Stimulated activated naive CD8-positive, alpha-beta T cell treated with anti-CD3 and anti-CD28 coated beads, Interleukin-15, amount 100 ng/mL, for 72 hours (primary cell): ENCODE data around the gene NCOA7.

Experiments
- ATAC-seq: fragments of 150-1000 bp; cut with Tn5 transposase; 2 replicates; pipeline ENCODE4 v1.10.0; 2021; ENCODE audit warnings: mild to moderate bottlenecking, moderate library complexity
- DNase-seq, 2 donors: peaks; one replicate each; pipeline ENCODE4 v3.0.0; 2021 to 2022
- H3K27ac Mint-ChIP-seq, 2 donors: one replicate each; pipeline ENCODE4 v1.8.0; 2022; ENCODE audit warnings: mild to moderate bottlenecking in 2 of 2, mixed read lengths in 2 of 2, moderate library complexity in 2 of 2
- H3K27me3 Mint-ChIP-seq: one replicate; pipeline ENCODE4 v1.8.0; 2022; ENCODE audit warnings: mixed read lengths
- H3K4me1 Mint-ChIP-seq: one replicate; pipeline ENCODE4 v1.8.0; 2022; ENCODE audit warnings: mild to moderate bottlenecking, mixed read lengths
- H3K4me3 Mint-ChIP-seq, 2 donors: one replicate each; pipeline ENCODE4 v1.8.0; 2022; ENCODE audit warnings: mild to moderate bottlenecking in 2 of 2, mixed read lengths in 2 of 2, moderate library complexity in 1 of 2
- H3K9me3 Mint-ChIP-seq, 2 donors: one replicate each; pipeline ENCODE4 v1.8.0; 2022; ENCODE audit warnings: mixed read lengths in 2 of 2

The NCOA7 gene, protein sequence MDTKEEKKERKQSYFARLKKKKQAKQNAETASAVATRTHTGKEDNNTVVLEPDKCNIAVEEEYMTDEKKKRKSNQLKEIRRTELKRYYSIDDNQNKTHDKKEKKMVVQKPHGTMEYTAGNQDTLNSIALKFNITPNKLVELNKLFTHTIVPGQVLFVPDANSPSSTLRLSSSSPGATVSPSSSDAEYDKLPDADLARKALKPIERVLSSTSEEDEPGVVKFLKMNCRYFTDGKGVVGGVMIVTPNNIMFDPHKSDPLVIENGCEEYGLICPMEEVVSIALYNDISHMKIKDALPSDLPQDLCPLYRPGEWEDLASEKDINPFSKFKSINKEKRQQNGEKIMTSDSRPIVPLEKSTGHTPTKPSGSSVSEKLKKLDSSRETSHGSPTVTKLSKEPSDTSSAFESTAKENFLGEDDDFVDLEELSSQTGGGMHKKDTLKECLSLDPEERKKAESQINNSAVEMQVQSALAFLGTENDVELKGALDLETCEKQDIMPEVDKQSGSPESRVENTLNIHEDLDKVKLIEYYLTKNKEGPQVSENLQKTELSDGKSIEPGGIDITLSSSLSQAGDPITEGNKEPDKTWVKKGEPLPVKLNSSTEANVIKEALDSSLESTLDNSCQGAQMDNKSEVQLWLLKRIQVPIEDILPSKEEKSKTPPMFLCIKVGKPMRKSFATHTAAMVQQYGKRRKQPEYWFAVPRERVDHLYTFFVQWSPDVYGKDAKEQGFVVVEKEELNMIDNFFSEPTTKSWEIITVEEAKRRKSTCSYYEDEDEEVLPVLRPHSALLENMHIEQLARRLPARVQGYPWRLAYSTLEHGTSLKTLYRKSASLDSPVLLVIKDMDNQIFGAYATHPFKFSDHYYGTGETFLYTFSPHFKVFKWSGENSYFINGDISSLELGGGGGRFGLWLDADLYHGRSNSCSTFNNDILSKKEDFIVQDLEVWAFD

DNA sequence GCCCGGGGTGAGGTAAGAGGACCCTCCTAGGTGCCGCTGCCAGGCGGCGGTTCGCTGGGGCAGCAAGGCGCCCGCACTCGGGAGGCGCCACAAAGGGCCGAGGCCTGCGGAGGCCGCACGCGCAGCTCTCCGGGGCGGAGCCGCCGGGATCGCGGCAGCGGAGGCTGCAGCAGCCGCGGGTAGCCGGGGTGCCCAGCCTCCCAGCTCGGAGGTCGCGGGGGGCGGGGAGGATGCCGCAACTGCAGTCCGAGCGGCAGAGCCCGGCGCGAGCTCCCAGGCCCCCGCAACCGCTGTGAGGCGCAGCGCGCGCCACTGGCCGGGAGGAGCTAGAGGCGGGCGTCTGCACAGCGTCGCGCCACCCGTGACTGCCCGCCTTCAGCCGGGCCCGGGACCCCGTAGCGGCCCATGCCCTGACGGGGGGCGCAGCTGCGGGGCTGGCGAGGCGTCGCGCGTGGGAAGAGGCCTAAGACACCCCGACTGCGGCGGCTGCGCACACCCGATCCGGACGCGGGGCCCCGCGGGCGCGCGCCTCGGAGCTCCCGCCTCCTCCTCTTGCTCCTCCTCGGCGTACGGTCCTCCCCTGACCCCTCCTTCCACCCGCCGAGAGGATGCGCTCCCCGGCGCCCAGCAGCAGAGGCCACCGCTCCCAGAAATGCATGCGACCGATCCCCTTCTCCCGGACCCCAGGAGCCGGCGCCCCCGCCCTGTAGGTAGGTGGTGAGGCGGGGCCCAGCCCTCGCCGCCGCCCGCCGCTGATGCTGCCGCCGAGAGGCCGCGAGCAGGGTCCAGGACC, at the start of gene NCOA7:
Gene NCOA7, plus strand, starts transcription at position 603 of the 793 bp plus-strand sequence. CDS start 24,395 bp downstream, outside the sequence.
- peak within 1 kb of the TSS; percentile 88 to 98 for H3K27ac Mint-ChIP-seq
- H3K4me1 Mint-ChIP-seq: peaks cover 48% of the 10 kb centered on the region
- peak within 1 kb of the TSS; percentile 88 to 91 for H3K4me3 Mint-ChIP-seq
- DNase-seq (peak; percentile 76 to 80), ATAC-seq (peak; percentile 85)
- H3K27me3 Mint-ChIP-seq: no peaks in the 10 kb centered on the region
- H3K9me3 Mint-ChIP-seq: no peaks in the 10 kb centered on the region

GRCh38 chr6:125741336-125741735, 49.4 kb upstream of the NCOA7 start:
- ATAC-seq (peak; percentile 69), DNase-seq (no peak)
- Mint-ChIP-seq H3K4me1 (peaks cover 4% of the 10 kb centered on the region), H3K27ac (no peak overlapping the region), H3K27me3 (peaks cover 39% of the 10 kb centered on the region), H3K9me3 (no peaks in the 10 kb centered on the region), H3K4me3 (no peak overlapping the region)

DNA sequence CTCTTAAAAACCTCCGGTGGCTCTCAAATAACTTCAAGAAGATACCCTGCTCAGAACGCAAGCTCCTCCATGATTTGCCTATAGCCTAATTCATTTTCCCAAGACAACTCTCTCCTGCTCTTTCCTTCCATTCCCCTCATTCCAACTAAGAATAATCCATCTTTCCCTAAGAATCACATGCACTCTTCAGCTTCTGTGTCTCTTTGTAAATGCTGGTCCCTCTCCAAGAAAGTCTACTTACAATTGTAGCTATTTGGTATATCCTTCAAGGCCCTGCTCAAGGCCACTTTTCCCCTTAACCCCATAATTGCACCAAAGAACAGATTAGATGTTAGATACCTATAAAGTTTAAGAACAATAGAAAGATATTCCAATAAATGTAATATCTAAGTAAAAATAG, 48.7 kb upstream of the NCOA7 start:
- peaks cover 11% of the 10 kb centered on the region for H3K4me1 Mint-ChIP-seq
- no peak overlapping the region for H3K27ac Mint-ChIP-seq
- peaks cover 40% of the 10 kb centered on the region for H3K27me3 Mint-ChIP-seq
- H3K4me3 Mint-ChIP-seq: no peak overlapping the region
- H3K9me3 Mint-ChIP-seq: no peaks in the 10 kb centered on the region
- no peak for ATAC-seq
- no peak for DNase-seq

GRCh38 chr6:125742464-125743120, 48.2 kb upstream of the NCOA7 start:
- H3K27me3 Mint-ChIP-seq: peaks cover 40% of the 10 kb centered on the region
- DNase-seq (no peak), ATAC-seq (no peak)
- H3K4me1 Mint-ChIP-seq: peaks cover 17% of the 10 kb centered on the region
- no peak overlapping the region for H3K27ac Mint-ChIP-seq
- no peaks in the 10 kb centered on the region for H3K9me3 Mint-ChIP-seq
- H3K4me3 Mint-ChIP-seq: no peak overlapping the region

GRCh38 chr6:125743604-125744003, 47.2 kb upstream of the NCOA7 start:
- no peak for ATAC-seq
- H3K27me3 Mint-ChIP-seq: peaks cover 44% of the 10 kb centered on the region

GRCh38 chr6:125745281-125746018, 45.3 kb upstream of the NCOA7 start:
- DNase-seq: no peak
- ATAC-seq: no peak
- Mint-ChIP-seq H3K9me3 (no peaks in the 10 kb centered on the region), H3K27me3 (peaks cover 56% of the 10 kb centered on the region), H3K4me3 (no peak overlapping the region), H3K27ac (no peak overlapping the region), H3K4me1 (peaks cover 27% of the 10 kb centered on the region)

More at GRCh38 chr6:125743604-125744003, 47.2 kb upstream of the NCOA7 start:
- no peak overlapping the region for H3K27ac Mint-ChIP-seq
- peaks cover 17% of the 10 kb centered on the region for H3K4me1 Mint-ChIP-seq
- no peak for DNase-seq
- H3K4me3 Mint-ChIP-seq: no peak overlapping the region
- no peaks in the 10 kb centered on the region for H3K9me3 Mint-ChIP-seq

GRCh38 chr6:125746019-125746414, 44.7 kb upstream of the NCOA7 start:
- no peak overlapping the region for H3K27ac Mint-ChIP-seq

DNA sequence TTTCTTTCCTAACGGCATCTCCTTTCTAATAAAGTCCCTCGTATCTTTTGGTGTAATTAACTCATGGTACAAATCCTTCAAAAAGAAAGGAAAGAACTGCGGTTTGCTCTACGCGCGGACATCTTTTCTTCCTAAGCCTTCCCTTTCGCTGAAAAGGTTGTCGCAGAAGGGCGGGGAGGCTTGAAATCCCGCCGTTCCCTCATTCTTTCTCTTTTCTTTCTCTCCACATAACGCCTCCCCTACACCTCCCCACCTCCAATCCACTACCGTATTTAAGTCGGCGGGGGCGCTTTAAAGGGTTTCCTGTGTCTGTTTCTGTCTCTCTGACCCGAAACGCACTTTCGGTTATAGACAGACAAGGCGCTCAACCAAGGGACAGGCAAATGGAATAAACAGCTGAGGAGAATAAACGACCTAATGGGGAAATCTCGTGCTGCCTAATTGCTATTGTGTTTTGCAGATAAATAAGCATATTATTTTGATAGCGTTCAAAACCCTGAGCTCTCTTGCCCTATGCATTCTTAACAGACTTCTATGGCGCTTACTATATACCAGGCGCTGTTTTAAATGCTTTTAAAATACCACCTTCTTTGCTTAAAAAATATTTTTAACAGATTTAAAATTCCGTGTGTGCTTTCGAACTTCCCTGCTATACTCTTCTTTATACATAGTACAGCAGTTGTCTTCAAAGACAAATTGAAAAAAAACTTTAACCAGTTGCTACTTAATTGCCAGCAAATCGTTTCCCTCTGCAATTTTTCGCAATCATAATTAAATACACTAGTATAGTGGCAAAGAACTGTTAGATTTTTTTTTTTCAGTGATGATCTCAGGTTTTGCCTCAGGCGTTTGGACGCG, 43.8 kb upstream of the NCOA7 start:
- H3K9me3 Mint-ChIP-seq: no peaks in the 10 kb centered on the region
- peak; percentile 60 to 66 for DNase-seq
- peak; percentile 74 for ATAC-seq
- H3K4me3 Mint-ChIP-seq: peak overlapping the region; percentile 82 to 85
- H3K27me3 Mint-ChIP-seq: peaks cover 71% of the 10 kb centered on the region
- peaks cover 31% of the 10 kb centered on the region for H3K4me1 Mint-ChIP-seq
- H3K27ac Mint-ChIP-seq: no peak overlapping the region

More at GRCh38 chr6:125746019-125746414, 44.7 kb upstream of the NCOA7 start:
- Mint-ChIP-seq H3K27me3 (peaks cover 62% of the 10 kb centered on the region), H3K4me1 (peaks cover 31% of the 10 kb centered on the region), H3K9me3 (no peaks in the 10 kb centered on the region), H3K4me3 (peak overlapping the region; percentile 82 to 85)
- no peak for DNase-seq
- ATAC-seq: no peak

- Mint-ChIP-seq H3K27ac (no peak overlapping the region), H3K9me3 (no peaks in the 10 kb centered on the region), H3K4me1 (peaks cover 31% of the 10 kb centered on the region), H3K4me3 (peak overlapping the region; percentile 82 to 96), H3K27me3 (peaks cover 62% of the 10 kb centered on the region)
- ATAC-seq (peak; percentile 18), DNase-seq (peak; percentile 20 to 41)
Measured at GRCh38 chr6:125747589-125748405, 43.0 kb upstream of the NCOA7 start.

DNA sequence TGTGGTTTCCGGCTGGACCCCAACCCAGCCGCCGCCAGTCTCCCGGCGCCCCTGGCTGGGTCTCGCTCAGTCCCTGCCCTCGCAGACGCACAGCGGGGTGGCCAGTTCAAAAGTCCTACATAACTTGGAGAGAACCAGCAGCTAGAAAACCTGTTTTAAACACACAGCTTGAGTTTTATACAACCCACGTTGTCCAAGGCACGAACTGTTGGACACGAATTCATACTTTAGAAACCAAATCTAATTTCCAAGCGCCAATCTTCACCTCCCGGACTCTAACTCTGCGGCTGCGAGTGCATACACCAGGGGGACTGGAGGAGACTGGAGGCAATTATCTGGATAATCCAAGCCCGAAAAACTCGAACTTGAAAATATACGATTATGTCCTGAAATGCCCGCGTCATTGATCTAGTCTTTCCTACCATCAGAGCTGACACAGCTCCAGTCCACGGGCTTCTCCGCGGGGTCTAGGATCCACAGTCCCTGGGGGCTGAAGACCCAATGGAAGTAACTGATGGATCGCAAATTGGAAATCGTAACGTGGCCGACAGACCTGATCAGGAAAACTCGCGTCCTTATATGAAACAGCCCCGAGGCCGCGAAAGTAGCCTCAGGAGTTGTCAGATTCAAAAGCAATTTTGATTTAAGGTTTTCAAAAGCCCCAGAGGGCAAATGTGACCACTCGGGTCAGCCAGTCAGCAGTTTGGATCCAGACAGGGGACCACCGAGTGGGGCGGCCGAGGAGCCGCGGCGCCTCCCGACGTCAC, 42.2 kb upstream of the NCOA7 start:
- peak; percentile 4 for ATAC-seq
- no peak for DNase-seq
- Mint-ChIP-seq H3K9me3 (no peaks in the 10 kb centered on the region), H3K27ac (no peak overlapping the region), H3K4me3 (peak overlapping the region; percentile 82 to 96), H3K27me3 (peaks cover 59% of the 10 kb centered on the region), H3K4me1 (peaks cover 31% of the 10 kb centered on the region)

- Mint-ChIP-seq H3K4me1 (peaks cover 31% of the 10 kb centered on the region), H3K27ac (peak within 1 kb of the TSS in 1 of 2 donors; percentile 72), H3K9me3 (no peaks in the 10 kb centered on the region), H3K4me3 (peak within 1 kb of the TSS; percentile 82 to 96), H3K27me3 (peaks cover 56% of the 10 kb centered on the region)
- peak; percentile 83 for ATAC-seq
- DNase-seq: peak; percentile 86 to 87
Measured at GRCh38 chr6:125749173-125749864, 41.4 kb upstream of the NCOA7 start, which contains the start of gene HEY2. Gene HEY2, plus strand, starts transcription at chr6:125749632. Its CDS starts 145 bp downstream, at chr6:125749777.
